Pons (tissue), 1 donor: Measurements from ENCODE around the gene SMIM8.

Experiments used
- DNase-seq: peaks from one replicate; pipeline ENCODE4 v3.0.0-alpha.2; 2016; ENCODE audit warnings: low spot score

Gene SMIM8

GRCh38 chr6:87334683-87335082 is 12.3 kb downstream of the SMIM8 start:
- no peak for DNase-seq

GRCh38 chr6:87336367-87336766 is 14.0 kb downstream of the SMIM8 start:
- DNase-seq, result no peak

- DNase-seq, result no peak
Observed at GRCh38 chr6:87340230-87340629, 17.8 kb downstream of the SMIM8 start.

- no peak for DNase-seq
Observed at GRCh38 chr6:87341158-87341557, 18.8 kb downstream of the SMIM8 start.

- DNase-seq, result no peak
Observed at GRCh38 chr6:87341899-87342298, 19.5 kb downstream of the SMIM8 start.

GRCh38 chr6:87342829-87343228 is 20.4 kb downstream of the SMIM8 start:
- DNase-seq, result no peak

- DNase-seq, result no peak
Observed at GRCh38 chr6:87344731-87345130, 22.3 kb downstream of the SMIM8 start, which contains the start of gene C6orf163. Gene C6orf163, plus strand, starts transcription at chr6:87344813. Its CDS starts 287 bp downstream, at chr6:87345100.

- DNase-seq, result no peak
Observed at GRCh38 chr6:87346700-87347099, 24.3 kb downstream of the SMIM8 start.

- no peak for DNase-seq
Observed at GRCh38 chr6:87349896-87350295, 27.5 kb downstream of the SMIM8 start.

GRCh38 chr6:87350516-87350915 is 28.1 kb downstream of the SMIM8 start:
- no peak for DNase-seq

- no peak for DNase-seq
Observed at GRCh38 chr6:87351583-87351982, 29.2 kb downstream of the SMIM8 start.

- DNase-seq, result no peak
Observed at GRCh38 chr6:87356181-87356580, 33.8 kb downstream of the SMIM8 start.

GRCh38 chr6:87357479-87358196 is 35.2 kb downstream of the SMIM8 start:
- no peak for DNase-seq

- DNase-seq, result peak; percentile 5
Observed at GRCh38 chr6:87364602-87365252, 42.3 kb downstream of the SMIM8 start.

GRCh38 chr6:87366072-87366827 is 43.9 kb downstream of the SMIM8 start:
- DNase-seq, result no peak

- no peak for DNase-seq
Observed at GRCh38 chr6:87366899-87367298, 44.5 kb downstream of the SMIM8 start.

GRCh38 chr6:87373377-87373776 is 51.0 kb downstream of the SMIM8 start:
- no peak for DNase-seq

- no peak for DNase-seq
Observed at GRCh38 chr6:87375315-87375714, 52.9 kb downstream of the SMIM8 start.

- no peak for DNase-seq
Observed at GRCh38 chr6:87376643-87377042, 54.3 kb downstream of the SMIM8 start.

GRCh38 chr6:87378947-87379346 is 56.6 kb downstream of the SMIM8 start:
- DNase-seq, result no peak

- no peak for DNase-seq
Observed at GRCh38 chr6:87382861-87383260, 60.5 kb downstream of the SMIM8 start.

GRCh38 chr6:87384038-87384437 is 61.6 kb downstream of the SMIM8 start:
- DNase-seq, result no peak

- DNase-seq, result no peak
Observed at GRCh38 chr6:87384449-87384848, 62.1 kb downstream of the SMIM8 start.
